Measurements from ENCODE around the gene SLC26A1.
A peak's percentile ranks its signal among the peaks of the same experiment; 100 is the strongest.

Gene SLC26A1

GRCh38 chr4:972651-973424 is 20.4 kb downstream of the SLC26A1 start:
- H3K4me3 ChIP-seq (ENCODE audit: low read depth, low read length): peak overlapping the region; percentile 67
- TF ChIP-seq CTCF (IDR thresholded peaks at IDR 0.05; ENCODE audit: low read depth, low read length, missing control alignments): no peak
- in situ Hi-C loops (cut with HindIII; ENCODE audit: low sequenced_read_pairs): loop anchor here (5.0 kb wide), 2 partner anchors 41 to 59 kb away; partner anchors contain the start of genes GAK and TMEM175
- no peak for DNase-seq (ENCODE audit: low read depth)

DNA sequence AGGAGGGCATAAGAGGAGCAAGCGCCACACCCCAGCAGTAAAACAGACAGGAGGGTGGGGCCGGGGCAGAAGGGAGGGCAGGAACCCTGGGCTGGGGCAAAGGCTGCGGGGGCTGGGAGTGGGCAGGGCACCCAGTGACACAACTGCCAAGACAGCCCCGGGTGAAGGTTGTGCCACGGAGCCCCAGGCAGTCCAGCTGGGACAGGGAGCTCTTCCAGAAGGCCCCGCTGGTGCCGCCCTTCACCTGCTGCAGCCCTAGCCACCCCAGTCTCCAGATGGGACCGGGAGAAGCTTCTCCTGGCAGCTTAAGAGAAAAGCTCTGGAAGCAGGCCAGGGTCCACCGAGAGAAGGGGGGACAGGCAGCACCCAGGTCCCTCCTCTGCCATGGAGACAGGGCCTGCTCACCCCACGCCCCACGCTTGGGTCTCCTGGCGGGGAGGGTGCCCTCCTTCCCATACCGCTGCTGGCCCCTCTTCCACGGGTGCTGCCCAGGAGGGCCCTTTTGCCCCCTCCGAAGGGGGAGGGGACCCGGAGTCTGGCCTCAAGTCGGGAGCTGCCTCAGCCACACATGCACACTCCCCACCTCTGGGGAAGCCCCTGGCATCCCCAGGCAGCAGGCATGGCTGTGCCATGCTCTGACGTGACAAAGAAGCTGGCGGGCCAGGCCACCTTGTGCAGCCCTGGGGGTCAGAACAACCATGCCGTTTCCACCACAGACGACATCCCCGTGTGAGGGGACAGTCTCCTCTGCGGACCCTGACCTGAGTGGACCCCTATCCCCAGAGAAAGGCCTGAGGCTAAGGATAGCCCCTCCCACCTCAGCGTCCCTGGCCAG is 21.3 kb downstream of the SLC26A1 start:
- in situ Hi-C loops (cut with HindIII; ENCODE audit: low sequenced_read_pairs): loop anchor here (5.0 kb wide), 2 partner anchors 40 to 60 kb away; partner anchors contain the start of genes GAK and TMEM175
- H3K4me3 ChIP-seq (ENCODE audit: low read depth, low read length): peak overlapping the region; percentile 67
- no peak for DNase-seq (ENCODE audit: low read depth)
- TF ChIP-seq CTCF (IDR thresholded peaks at IDR 0.05; ENCODE audit: low read depth, low read length, missing control alignments): no peak

DNA sequence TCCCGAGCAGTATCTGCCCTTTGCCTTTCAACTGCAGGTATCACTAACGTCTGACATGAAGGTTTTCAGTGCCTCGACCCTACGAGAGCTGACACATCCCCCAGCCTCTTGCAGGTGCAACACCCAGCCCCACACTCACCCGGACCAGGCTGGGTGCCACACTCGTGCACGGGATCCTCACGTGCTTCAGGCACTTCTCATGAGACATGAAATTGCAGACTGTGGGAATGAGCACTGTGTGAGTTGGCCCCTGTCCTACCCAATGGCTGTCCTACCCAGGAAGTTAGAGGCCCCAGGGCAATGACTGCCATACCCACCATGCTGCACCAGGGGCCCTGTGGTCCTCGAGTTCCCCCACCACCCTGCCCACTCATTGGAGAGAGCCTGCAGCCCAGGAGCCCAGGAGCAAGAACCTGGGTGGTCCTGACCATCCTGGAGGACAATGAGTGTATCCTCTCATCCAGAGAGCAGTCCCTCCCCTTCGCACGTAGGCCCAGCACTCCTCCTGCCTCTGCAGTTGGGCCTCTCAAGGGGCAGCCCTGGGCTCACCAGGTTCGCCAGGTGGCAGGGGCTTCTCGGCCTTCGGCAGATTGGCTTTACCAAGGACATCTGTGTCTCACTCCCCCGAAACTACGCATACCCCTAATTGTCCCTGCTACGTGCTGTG is 22.2 kb downstream of the SLC26A1 start:
- in situ Hi-C loops (cut with HindIII; ENCODE audit: low sequenced_read_pairs): loop anchor here (5.0 kb wide), 2 partner anchors 39 to 61 kb away; partner anchors contain the start of genes GAK and TMEM175
- TF ChIP-seq CTCF (IDR thresholded peaks at IDR 0.05; ENCODE audit: low read depth, low read length, missing control alignments): no peak
- H3K4me3 ChIP-seq (ENCODE audit: low read depth, low read length): no peak overlapping the region
- DNase-seq (ENCODE audit: low read depth): no peak

- no peak for DNase-seq (ENCODE audit: low read depth)
- no peak for TF ChIP-seq CTCF (IDR thresholded peaks at IDR 0.05; ENCODE audit: low read depth, low read length, missing control alignments)
- in situ Hi-C loops (cut with HindIII; ENCODE audit: low sequenced_read_pairs): loop anchor here (5.0 kb wide), 2 partner anchors 38 to 62 kb away; partner anchors contain the start of genes GAK and TMEM175
- no peak overlapping the region for H3K4me3 ChIP-seq (ENCODE audit: low read depth, low read length)
These were observed 23.0 kb downstream of the SLC26A1 start for GRCh38 chr4:970046-970745.

DNA sequence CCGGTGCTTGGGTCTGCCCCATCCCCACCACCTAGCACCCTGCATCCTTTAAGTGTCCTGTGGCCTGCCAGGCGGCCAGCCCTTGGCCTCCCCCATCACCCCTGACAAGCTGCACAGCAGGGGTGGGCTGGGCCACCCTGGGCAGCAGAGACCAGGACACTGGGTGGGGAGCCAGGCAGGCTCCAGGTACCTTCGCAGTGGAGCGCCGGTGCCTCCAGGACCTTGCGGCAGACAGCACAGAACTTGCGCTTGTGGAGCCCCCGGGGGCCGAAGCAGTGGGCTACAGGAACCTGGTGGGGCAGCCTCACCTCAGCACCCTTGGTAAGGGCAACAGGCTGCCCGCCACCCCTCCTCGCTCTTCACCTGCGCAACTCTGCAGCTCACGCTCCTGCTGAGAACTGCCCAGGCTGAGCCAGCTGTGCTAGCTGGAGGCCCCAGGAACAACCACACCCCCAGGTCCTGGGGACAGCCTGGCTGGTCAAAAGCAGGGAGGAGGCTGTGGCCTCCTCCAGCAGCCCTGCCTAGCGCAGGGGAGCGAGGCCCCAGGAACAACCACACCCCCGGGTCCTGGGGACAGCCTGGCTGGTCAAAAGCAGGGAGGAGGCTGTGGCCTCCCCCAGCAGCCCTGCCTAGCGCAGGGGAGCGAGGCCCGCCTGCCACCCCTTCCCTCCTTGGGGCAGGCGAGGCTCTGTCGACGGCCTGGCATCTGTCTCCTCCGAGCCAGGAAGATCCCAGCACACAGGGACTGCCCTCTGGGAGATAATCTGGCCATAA is 24.4 kb downstream of the SLC26A1 start:
- H3K4me3 ChIP-seq (ENCODE audit: low read depth, low read length): no peak overlapping the region
- DNase-seq (ENCODE audit: low read depth): no peak
- TF ChIP-seq CTCF (IDR thresholded peaks at IDR 0.05; ENCODE audit: low read depth, low read length, missing control alignments): no peak
- in situ Hi-C loops (cut with HindIII; ENCODE audit: low sequenced_read_pairs): no loop called here

Measured in astrocyte of the cerebellum (primary cell).